ENCODE data around the gene CDH13. TPM values are rescaled to one million over a fixed set of nuclear protein-coding genes. Genes with fewer than 3 reads are reported as not detected.

CDH13 gene
- total and polyA plus RNA-seq, 9 of the 15 experiments (the other 6 are each of a cell fraction or from before 2014, with no cell fraction given) = 0.03 TPM; not detected in 8

DNA sequence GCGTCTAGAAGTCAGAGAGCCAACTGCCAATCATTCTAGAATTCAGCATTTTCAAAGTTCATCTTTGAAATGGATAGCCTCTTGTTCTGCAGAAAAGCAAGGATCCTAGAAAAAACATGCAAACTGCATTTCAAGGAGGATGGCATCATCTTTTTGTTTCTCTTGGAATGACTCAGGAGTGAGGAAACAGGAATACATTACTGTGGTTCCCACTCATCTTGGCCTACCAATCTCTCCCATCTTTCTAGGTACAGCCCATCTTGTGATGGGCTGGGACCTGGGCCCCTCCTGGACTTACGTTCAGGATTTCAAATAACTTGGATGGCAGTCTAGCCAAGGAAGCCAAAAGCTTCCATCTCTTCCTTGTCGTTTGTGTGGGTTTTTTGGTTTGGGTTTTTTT is 363.4 kb downstream of the CDH13 start (continued):
- TF ChIP-seq ZBTB11 (CRISPR knock-in tag; IDR thresholded peaks at IDR 0.05) (no peak), ZNF354B (CRISPR knock-in tag; IDR thresholded peaks at IDR 0.05) (no peak), RBM22 (IDR thresholded peaks at IDR 0.05; ENCODE audit: low read depth, low read length, poor library complexity, severe bottlenecking) (no peak), HCFC1 (IDR thresholded peaks at IDR 0.05; ENCODE audit: low read depth, low read length) (no peak), U2AF2 (optimal IDR thresholded peaks at IDR 0.05; ENCODE audit: low read depth, low read length) (no peak), ZNF143 (CRISPR knock-in tag; IDR thresholded peaks at IDR 0.05) (no peak)

GRCh38 chr16:82991410-82991809 is 364.6 kb downstream of the CDH13 start:
- no peak for DNase-seq (ENCODE audit: extremely low read depth in 1 of 4, low spot score in 3 of 4)
- whole genome bisulfite sequencing (ENCODE audit: insufficient coverage, low coverage, missing lambda C conversion rate) = 0% methylated on average over 4 of the region's 4 CpGs
- H3K27me3 ChIP-seq (ENCODE audit: control insufficient read depth in 2 of 2, insufficient read depth in 2 of 2, low read length in 2 of 2) = no peaks in the 10 kb centered on the region
- H3K79me2 ChIP-seq (ENCODE audit: control insufficient read depth, insufficient read depth, low read length) = no peaks in the 10 kb centered on the region
- POLR2A ChIA-PET = no interaction called here
- no peak overlapping the region for H3K27ac ChIP-seq (ENCODE audit: extremely low read depth, low read depth, low read length)
- ATAC-seq = no peak
- H3K36me3 ChIP-seq (ENCODE audit: control insufficient read depth, insufficient read depth, low read length) = no peaks in the 10 kb centered on the region
- in situ Hi-C loops (cut with MboI) = no loop called here
- H3K9me1 ChIP-seq (ENCODE audit: control insufficient read depth, insufficient read depth, low read length) = no peaks in the 10 kb centered on the region
- H2AFZ ChIP-seq (ENCODE audit: low read depth, low read length) = no peak overlapping the region
- intact Hi-C loops (cut with micrococcal nuclease) = no loop called here
- no TSS peak for BruUV-seq (replicated peaks)
- CTCF ChIA-PET (ENCODE audit: low intra/inter-chr PET ratio) = no interaction called here
- H3K4me2 ChIP-seq (ENCODE audit: insufficient read depth, low read length) = no peak overlapping the region
- H3K4me3 ChIP-seq = no peak overlapping the region
- H3K9ac ChIP-seq (ENCODE audit: insufficient read depth in 1 of 2, low read depth in 2 of 2, low read length in 2 of 2) = no peak overlapping the region
- FAIRE-seq = no peak
- no peaks in the 10 kb centered on the region for H4K20me1 ChIP-seq (replicated peaks; ENCODE audit: control insufficient read depth, insufficient read depth, low read length)
- H3K9me3 ChIP-seq (replicated peaks; ENCODE audit: control insufficient read depth, insufficient read depth, low read depth, low read length) = no peaks in the 10 kb centered on the region; the same call in 1 of the 2 replicates
- no peaks in the 10 kb centered on the region for H3K4me1 ChIP-seq (replicated peaks in 1 of 2; ENCODE audit: control insufficient read depth in 2 of 2, insufficient read depth in 2 of 2, low read length in 2 of 2)
- TF ChIP-seq HDAC8 (tag; IDR thresholded peaks at IDR 0.05) = no peak
- no peak for TF ChIP-seq SAFB2 (IDR thresholded peaks at IDR 0.05; ENCODE audit: borderline replicate concordance, low read depth, low read length, severe bottlenecking)
- no peak for TF ChIP-seq ZNF589 (CRISPR knock-in tag; IDR thresholded peaks at IDR 0.05; ENCODE audit: low read depth)
- TF ChIP-seq, protein P1, sequence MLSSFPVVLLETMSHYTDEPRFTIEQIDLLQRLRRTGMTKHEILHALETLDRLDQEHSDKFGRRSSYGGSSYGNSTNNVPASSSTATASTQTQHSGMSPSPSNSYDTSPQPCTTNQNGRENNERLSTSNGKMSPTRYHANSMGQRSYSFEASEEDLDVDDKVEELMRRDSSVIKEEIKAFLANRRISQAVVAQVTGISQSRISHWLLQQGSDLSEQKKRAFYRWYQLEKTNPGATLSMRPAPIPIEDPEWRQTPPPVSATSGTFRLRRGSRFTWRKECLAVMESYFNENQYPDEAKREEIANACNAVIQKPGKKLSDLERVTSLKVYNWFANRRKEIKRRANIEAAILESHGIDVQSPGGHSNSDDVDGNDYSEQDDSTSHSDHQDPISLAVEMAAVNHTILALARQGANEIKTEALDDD (IDR thresholded peaks at IDR 0.05) = no peak
- TF ChIP-seq RREB1 (CRISPR knock-in tag; IDR thresholded peaks at IDR 0.05) = no peak

Data from K562 (cell line).